Astrocyte (in vitro differentiated cells and primary cell): ENCODE results near the gene SNED1.

Experiments
- EZH2 ChIP-seq: IDR thresholded peaks from 2 replicates; pipeline ENCODE4 v1.6.1; 2012; ENCODE audit warnings: mild to moderate bottlenecking, low read length, inconsistent platforms; ENCODE audit not compliant: insufficient read depth
- TF ChIP-seq, protein P1 (sequence below): IDR thresholded peaks from 2 replicates; pipeline ENCODE4 v1.5.1; 2011; ENCODE audit warnings: low read depth, mild to moderate bottlenecking, inconsistent platforms, low read length, moderate library complexity; ENCODE audit not compliant: insufficient read depth

DNA sequence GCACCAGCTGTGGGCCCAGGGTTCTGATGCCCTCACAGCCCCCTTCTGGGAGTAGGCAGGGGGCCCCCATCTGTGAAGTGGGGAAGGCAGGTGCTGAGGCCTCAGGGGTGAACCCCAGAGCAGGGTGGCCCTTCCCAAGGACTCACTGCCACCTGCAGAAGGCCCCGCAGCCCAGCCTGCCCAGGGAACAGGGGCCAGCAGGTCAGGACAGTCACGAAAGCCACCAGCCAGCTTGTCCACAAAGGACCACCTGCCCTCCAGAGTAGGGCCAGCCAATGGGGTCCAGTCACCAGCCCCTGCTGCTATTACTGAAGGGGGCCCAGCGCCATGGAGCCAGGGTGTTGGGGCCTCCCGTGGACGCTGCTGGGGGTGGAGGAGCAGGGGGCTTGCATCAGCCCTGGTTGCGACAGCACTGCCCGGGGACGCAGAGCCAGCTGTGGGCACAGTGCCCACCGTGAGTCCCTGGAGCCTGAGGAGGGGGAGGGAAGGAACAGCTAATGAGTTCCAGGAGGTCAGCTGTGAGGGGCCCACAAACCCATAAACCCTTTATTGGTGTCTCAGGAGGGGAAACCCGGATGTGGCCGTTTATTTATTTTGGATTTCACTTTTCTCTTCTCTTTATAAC lies 11.5 kb upstream of the SNED1 start:
- TF ChIP-seq, protein P1, sequence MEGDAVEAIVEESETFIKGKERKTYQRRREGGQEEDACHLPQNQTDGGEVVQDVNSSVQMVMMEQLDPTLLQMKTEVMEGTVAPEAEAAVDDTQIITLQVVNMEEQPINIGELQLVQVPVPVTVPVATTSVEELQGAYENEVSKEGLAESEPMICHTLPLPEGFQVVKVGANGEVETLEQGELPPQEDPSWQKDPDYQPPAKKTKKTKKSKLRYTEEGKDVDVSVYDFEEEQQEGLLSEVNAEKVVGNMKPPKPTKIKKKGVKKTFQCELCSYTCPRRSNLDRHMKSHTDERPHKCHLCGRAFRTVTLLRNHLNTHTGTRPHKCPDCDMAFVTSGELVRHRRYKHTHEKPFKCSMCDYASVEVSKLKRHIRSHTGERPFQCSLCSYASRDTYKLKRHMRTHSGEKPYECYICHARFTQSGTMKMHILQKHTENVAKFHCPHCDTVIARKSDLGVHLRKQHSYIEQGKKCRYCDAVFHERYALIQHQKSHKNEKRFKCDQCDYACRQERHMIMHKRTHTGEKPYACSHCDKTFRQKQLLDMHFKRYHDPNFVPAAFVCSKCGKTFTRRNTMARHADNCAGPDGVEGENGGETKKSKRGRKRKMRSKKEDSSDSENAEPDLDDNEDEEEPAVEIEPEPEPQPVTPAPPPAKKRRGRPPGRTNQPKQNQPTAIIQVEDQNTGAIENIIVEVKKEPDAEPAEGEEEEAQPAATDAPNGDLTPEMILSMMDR, result no peak
- TF ChIP-seq EZH2, result no peak
